ENCODE measurements around the gene IFITM1.

IFITM1 gene

DNA sequence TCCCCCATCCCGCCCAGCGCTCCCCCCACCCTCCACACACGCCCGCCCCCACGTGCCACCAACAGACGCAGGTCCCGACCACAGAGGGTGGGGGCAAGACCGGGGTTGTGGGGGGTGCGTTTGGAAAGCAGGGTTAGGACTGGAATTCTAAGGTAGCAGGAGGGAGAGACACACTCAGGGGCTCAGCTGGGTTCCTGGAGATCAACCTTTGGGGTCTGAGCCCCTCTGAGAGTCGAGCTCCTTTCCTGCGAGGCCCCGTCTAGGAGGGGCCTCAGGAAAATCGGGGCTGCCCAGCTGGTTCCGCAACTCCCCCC, 24.5 kb upstream of the IFITM1 start:
- DNase-seq (ENCODE audit: low read depth) = no peak
- H3K4me3 ChIP-seq (ENCODE audit: low read depth, low read length) = peak overlapping the region; percentile 14; the same call in 1 of the 2 replicates
- TF ChIP-seq, protein P1, sequence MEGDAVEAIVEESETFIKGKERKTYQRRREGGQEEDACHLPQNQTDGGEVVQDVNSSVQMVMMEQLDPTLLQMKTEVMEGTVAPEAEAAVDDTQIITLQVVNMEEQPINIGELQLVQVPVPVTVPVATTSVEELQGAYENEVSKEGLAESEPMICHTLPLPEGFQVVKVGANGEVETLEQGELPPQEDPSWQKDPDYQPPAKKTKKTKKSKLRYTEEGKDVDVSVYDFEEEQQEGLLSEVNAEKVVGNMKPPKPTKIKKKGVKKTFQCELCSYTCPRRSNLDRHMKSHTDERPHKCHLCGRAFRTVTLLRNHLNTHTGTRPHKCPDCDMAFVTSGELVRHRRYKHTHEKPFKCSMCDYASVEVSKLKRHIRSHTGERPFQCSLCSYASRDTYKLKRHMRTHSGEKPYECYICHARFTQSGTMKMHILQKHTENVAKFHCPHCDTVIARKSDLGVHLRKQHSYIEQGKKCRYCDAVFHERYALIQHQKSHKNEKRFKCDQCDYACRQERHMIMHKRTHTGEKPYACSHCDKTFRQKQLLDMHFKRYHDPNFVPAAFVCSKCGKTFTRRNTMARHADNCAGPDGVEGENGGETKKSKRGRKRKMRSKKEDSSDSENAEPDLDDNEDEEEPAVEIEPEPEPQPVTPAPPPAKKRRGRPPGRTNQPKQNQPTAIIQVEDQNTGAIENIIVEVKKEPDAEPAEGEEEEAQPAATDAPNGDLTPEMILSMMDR (IDR thresholded peaks at IDR 0.05; ENCODE audit: low read depth, low read length, missing control alignments) = no peak

DNA sequence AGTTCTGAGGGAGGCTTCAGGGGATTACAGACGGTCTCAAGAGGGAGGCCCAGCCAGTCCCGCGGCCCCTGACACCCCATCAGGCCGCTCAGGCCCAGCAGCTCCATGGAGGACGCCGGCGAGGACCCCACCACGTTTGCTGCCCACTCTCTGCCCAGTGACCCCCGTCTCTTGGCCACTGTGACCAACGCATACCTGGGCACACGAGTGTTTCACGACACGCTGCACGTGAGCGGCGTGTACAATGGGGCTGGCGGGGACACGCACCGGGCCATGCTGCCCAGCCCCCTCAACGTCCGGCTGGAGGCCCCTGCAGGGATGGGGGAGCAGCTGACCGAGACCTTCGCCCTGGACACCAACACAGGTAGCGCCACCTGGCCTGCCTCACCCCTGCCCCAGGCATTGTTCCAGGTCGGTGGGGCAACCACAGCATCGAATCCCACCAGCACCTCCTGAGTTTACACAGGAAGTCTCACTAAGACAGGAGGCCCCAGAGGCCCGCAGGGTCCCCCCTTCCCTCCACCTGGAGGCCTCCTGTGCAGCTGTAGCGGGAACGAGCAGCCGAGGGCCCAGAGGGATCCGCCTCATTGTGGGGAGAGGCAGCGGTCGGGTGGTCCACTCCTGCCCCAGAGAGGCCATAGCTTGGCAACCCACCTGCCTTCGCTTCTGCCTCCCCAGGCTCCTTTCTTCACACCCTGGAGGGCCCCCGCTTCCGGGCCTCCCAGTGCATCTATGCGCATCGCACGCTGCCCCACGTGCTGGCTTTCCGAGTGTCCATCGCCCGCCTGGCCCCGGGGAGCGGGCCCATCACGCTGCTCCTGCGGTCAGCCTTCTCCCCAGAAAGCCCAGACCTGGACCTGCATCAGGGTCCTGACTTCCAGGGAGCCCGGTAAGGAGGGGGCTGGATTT, 23.9 kb upstream of the IFITM1 start:
- DNase-seq (ENCODE audit: low read depth) = no peak
- TF ChIP-seq, protein P1 (IDR thresholded peaks at IDR 0.05; ENCODE audit: low read depth, low read length, missing control alignments) = no peak
- no peak overlapping the region; the same call in 1 of the 2 replicates for H3K4me3 ChIP-seq (ENCODE audit: low read depth, low read length)

DNA sequence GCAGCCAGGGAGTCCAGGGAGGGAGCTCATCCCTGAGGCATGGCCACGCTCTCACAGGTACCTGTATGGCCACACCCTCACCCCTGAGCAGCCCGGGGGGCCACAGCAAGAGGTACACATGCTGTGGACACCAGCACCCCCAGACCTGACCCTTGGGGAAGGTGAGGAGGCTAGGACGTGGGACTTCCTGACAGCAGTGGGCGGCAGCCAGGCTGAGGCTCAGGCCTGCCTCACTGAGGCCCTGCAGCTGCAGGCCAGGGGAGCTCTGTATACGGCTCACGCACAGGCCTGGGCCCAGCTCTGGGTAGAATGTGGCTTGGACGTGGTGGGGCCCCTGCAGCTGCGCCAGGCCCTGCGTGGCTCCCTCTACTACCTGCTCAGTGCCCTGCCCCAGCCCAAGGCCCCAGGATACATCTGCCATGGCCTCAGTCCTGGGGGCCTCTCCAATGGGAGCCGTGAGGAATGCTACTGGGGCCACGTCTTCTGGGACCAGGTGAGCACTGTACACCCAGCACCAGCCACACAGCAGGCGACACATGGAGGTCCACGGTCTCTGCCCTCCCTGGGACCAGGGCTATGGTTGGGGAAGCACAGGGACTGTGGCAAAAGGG, 23.1 kb upstream of the IFITM1 start:
- H3K4me3 ChIP-seq (ENCODE audit: low read depth, low read length) = no peak overlapping the region
- TF ChIP-seq, protein P1 (IDR thresholded peaks at IDR 0.05; ENCODE audit: low read depth, low read length, missing control alignments) = no peak
- no peak for DNase-seq (ENCODE audit: low read depth)

DNA sequence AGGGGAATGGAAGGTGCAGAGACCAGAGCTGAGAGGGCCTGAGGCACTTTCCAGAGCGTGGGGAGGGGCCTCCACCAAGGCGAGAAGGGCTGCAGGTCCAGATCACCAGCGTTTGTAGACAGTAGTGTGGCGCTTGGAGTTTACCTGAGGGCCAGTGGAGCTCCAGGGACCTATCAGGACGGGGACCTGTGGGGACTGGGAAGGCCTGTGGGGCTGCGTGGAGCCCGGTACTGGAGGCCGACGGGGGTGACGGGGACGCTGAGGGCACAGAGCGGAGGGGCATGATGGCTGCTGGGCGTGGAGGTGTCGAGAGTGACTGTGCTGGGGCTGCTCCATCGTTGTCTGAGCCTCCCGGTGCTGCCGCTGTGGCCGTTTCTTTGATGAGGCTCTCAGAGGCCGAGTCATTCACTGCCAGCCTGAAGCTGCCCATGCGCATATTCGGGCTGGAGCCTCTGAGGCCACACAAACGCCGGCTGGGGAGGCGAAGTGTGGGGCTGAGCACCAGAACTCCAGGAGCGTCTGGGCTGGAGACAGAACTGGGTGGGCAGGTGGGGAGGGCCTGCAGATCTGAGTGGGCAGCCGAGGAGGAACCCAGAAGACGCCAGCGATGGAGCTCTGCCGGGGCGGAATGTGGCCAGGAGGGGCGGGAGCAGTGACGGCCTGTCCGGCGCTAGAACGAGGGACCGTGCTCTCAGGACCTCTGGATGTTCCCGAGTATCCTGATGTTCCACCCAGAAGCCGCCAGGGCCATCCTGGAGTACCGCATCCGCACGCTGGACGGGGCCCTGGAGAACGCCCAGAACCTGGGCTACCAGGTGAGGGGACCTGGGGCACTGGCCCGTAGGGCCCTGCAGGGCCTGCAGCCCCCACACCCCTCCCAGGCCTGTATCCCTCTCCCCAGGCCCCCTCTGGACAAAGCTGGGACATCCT, 22.3 kb upstream of the IFITM1 start:
- TF ChIP-seq, protein P1 (IDR thresholded peaks at IDR 0.05; ENCODE audit: low read depth, low read length, missing control alignments) = no peak
- H3K4me3 ChIP-seq (ENCODE audit: low read depth, low read length) = no peak overlapping the region
- no peak for DNase-seq (ENCODE audit: low read depth)

DNA sequence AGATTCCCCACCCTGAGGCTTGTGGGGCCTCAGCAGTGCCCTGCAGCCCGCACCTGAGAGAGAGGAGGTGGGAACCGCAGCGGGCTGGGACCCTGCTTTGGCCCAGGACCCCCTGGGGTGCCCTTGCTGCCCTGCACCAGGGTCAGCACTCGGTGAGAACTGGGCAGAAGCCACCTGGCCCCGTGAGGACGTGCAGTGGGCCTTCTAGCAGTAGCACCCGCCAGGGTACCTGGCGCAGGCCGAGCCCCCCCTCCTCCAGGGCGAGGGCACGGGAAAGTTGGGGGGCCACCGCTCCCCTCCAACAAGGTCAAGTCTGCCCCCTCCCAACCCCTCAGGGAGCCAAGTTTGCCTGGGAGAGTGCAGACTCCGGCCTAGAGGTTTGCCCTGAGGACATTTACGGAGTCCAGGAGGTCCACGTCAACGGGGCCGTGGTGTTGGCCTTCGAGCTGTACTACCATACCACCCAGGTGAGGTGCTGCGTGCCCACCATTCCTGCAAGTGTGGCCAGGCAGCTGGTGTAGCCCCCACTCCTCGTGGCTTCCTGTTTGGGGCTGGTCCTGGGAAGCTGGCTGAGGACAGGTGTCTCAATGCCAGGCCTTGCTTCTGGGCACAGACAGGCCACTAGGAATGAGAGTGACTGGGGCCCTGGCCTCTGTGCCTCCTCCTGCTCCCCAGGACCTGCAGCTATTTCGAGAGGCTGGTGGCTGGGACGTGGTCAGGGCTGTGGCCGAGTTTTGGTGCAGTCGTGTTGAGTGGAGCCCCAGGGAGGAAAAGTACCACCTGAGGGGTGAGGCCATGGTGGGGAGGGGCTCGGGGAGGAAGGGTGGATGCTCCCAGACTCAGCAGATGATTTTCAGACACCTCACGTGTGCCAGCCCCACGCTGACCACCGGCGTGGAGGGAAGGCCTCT, 21.4 kb upstream of the IFITM1 start:
- no peak for DNase-seq (ENCODE audit: low read depth)
- TF ChIP-seq, protein P1 (IDR thresholded peaks at IDR 0.05; ENCODE audit: low read depth, low read length, missing control alignments) = no peak
- H3K4me3 ChIP-seq (ENCODE audit: low read depth, low read length) = no peak overlapping the region

DNA sequence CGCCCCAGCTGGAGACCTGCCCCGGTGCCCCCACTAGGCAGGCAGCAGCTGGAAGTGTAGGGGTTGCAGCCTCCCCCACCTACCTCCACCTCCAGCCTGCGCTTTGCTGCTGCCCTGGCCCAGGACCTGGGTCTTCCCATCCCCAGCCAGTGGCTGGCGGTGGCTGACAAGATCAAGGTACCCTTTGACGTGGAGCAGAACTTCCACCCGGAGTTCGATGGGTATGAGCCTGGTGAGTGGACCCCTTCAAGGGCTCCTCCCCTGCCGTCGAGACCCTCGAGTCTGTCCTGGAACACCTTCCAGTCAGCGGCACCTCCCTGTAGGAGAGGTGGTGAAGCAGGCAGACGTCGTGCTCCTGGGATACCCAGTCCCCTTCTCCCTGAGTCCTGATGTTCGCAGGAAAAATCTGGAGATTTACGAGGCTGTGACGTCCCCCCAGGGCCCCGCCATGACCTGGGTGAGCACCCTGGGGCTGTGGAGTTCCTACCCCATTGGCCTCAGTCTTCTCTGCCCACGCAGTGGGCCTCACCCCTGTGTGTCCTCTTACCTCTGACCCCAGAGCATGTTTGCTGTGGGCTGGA, 20.5 kb upstream of the IFITM1 start:
- no peak for DNase-seq (ENCODE audit: low read depth)
- H3K4me3 ChIP-seq (ENCODE audit: low read depth, low read length) = no peak overlapping the region
- TF ChIP-seq, protein P1 (IDR thresholded peaks at IDR 0.05; ENCODE audit: low read depth, low read length, missing control alignments) = no peak
